Fibroblast of villous mesenchyme (primary cell): ENCODE data around the gene IQSEC1. TPM values are rescaled to one million over a fixed set of nuclear protein-coding genes. Genes with fewer than 3 reads are reported as not detected.

Experiments
- DNase-seq: peaks from one replicate; pipeline ENCODE4 v3.0.0-alpha.2; 2010; ENCODE audit warnings: low read depth
- H3K4me3 ChIP-seq: 2 replicates; pipeline ENCODE4 v1.5.1; 2011; ENCODE audit warnings: low read depth, mild to moderate bottlenecking, low read length
- CTCF ChIP-seq: IDR thresholded peaks from 2 replicates; pipeline ENCODE4 v1.5.1; 2012; ENCODE audit warnings: low read depth, mild to moderate bottlenecking, low read length; ENCODE audit not compliant: insufficient read depth
- total RNA-seq: library from RNA; depleted of rRNA; stranded (reverse); fragments of >200 nt; gene quantifications from 2 replicates; pipeline ENCODE4 v1.2.3, GENCODE V29; 2012

Gene IQSEC1
- total RNA-seq, 1 donor: 19.9 TPM

DNA sequence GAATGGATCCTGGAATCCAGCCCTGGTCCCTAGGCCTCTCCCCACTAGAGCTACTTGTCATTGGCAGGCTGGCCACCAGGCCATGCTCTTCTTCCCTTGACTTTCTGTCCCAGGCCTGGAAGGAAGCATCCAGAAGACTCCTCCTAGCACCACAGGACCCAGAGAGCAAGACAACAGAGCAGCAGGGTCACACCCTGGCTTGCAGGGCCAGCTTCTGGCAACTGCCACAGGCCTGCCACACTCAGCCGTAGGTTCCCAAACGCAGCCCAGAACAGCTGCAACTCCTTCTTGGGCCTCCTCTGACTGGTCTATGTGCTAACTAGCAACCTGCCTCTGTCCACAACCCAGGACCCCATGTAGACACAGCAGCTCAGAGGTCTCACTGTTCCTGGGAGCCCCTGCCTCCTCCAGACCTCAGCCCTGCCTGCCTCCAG is 195.1 kb downstream of the IQSEC1 start:
- no peak overlapping the region for H3K4me3 ChIP-seq
- no peak for TF ChIP-seq CTCF
- no peak for DNase-seq

DNA sequence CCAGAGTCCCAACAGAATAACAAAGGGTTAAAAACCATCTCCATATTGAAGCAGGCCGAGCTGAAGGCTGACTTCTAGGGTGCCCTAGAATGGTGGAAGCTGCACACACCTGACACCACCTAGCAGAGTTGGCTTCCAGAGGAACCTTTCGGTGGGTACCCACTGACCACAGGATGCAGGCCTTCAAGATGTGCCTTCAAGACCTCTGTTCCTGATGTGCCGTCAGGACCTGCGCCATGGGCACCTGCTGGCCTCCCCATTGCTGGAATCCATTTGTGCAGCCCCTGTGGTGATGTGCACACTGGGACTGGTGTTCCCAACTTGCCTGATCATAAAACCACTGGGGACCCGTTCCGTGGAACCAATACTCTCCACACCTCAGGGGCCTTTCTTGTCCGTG is 196.2 kb downstream of the IQSEC1 start:
- DNase-seq: no peak
- TF ChIP-seq CTCF: no peak
- no peak overlapping the region for H3K4me3 ChIP-seq

- H3K4me3 ChIP-seq: peak overlapping the region; percentile 18
- TF ChIP-seq CTCF: peak; percentile 25
- peak; percentile 32 for DNase-seq
Observed at GRCh38 chr3:12875857-12876836, 197.1 kb downstream of the IQSEC1 start.

GRCh38 chr3:12871404-12871983 is 201.7 kb downstream of the IQSEC1 start:
- DNase-seq: no peak
- TF ChIP-seq CTCF: no peak
- H3K4me3 ChIP-seq: no peak overlapping the region

GRCh38 chr3:12870942-12871341 is 202.3 kb downstream of the IQSEC1 start:
- DNase-seq: peak; percentile 14
- H3K4me3 ChIP-seq: no peak overlapping the region
- TF ChIP-seq CTCF: no peak

GRCh38 chr3:12869035-12869621 is 204.1 kb downstream of the IQSEC1 start:
- H3K4me3 ChIP-seq: no peak overlapping the region
- no peak for TF ChIP-seq CTCF
- no peak for DNase-seq
